Natural killer cell (primary cell): ENCODE data around the gene SLC6A7. TPM values are rescaled to one million over a fixed set of nuclear protein-coding genes. Genes with fewer than 3 reads are reported as not detected.

ENCODE experiments used
- ATAC-seq, 3 donors: fragments of 150-1000 bp in 2 of 3; fragments of 200-7000 bp in 1 of 3; cut with Tn5 transposase; 1 replicate in 1 of 3; 2 replicates in 2 of 3; pipeline ENCODE4 v1.10.0; 2021; ENCODE audit warnings: mild to moderate bottlenecking in 2 of 3, moderate library complexity in 2 of 3
- DNase-seq, 2 donors: peaks; one replicate each; pipeline versions ENCODE4 v3.0.0 to v3.0.0-alpha.2; 2013 to 2021; ENCODE audit warnings: mixed read lengths in 1 of 2
- H3K27ac ChIP-seq: one replicate; pipeline ENCODE4 v1.5.1; 2013; ENCODE audit warnings: mild to moderate bottlenecking, low read length
- H3K27me3 ChIP-seq: one replicate; pipeline ENCODE4 v1.6.1; 2013; ENCODE audit warnings: low read length; ENCODE audit not compliant: control insufficient read depth, insufficient read depth
- H3K36me3 ChIP-seq: one replicate; pipeline ENCODE4 v1.6.1; 2013; ENCODE audit warnings: low read length; ENCODE audit not compliant: control insufficient read depth, insufficient read depth
- H3K4me1 ChIP-seq: one replicate; pipeline ENCODE4 v1.6.1; 2013; ENCODE audit warnings: low read length; ENCODE audit not compliant: control insufficient read depth, insufficient read depth
- H3K4me3 ChIP-seq: one replicate; pipeline ENCODE4 v1.5.1; 2013; ENCODE audit warnings: low read length
- H3K9me3 ChIP-seq: one replicate; pipeline ENCODE4 v1.6.1; 2013; ENCODE audit warnings: low read length; ENCODE audit not compliant: control insufficient read depth, insufficient read depth
- H3K27ac Mint-ChIP-seq, 2 donors: one replicate each; pipeline ENCODE4 v1.8.0; 2022; ENCODE audit warnings: mild to moderate bottlenecking in 2 of 2, mixed read lengths in 2 of 2, moderate library complexity in 1 of 2
- H3K27me3 Mint-ChIP-seq, 2 donors: one replicate each; pipeline ENCODE4 v1.8.0; 2022; ENCODE audit warnings: low read depth in 2 of 2, mixed read lengths in 2 of 2
- H3K36me3 Mint-ChIP-seq: one replicate; pipeline ENCODE4 v1.8.0; 2022; ENCODE audit warnings: mixed read lengths
- H3K4me1 Mint-ChIP-seq, 2 donors: one replicate each; pipeline ENCODE4 v1.8.0; 2022; ENCODE audit warnings: mixed read lengths in 2 of 2
- H3K4me3 Mint-ChIP-seq: one replicate; pipeline ENCODE4 v1.8.0; 2022; ENCODE audit warnings: mild to moderate bottlenecking, moderate library complexity, mixed read lengths
- H3K9me3 Mint-ChIP-seq, 2 donors: one replicate each; pipeline ENCODE4 v1.8.0; 2022; ENCODE audit warnings: mixed read lengths in 2 of 2
- CTCF ChIP-seq: fragments of 200-600 bp; IDR thresholded peaks from one replicate; pipeline ENCODE4 v1.8.0; 2022; ENCODE audit warnings: antibody characterized with exemption
- WGBS: methylation state at CpG from one replicate; pipeline ENCODE4 v1.1.7; 2013; ENCODE audit warnings: missing lambda C conversion rate; ENCODE audit not compliant: insufficient coverage; 5-methylcytosine and 5-hydroxymethylcytosine counted together
- intact Hi-C: fragments of 100-400 bp; cut with micrococcal nuclease; formaldehyde crosslinking; loops from one replicate; pipeline ENCODE4 v1.14.2; 2022
- total RNA-seq, 4 donors: library from RNA; stranded (reverse); fragments of 120-200 nt in 1 of 4; gene quantifications; one replicate each; pipeline versions ENCODE4 v1.2.3 to v1.2.4, GENCODE V29; 2013 to 2022

SLC6A7 gene
- total RNA-seq, 3 donors from 2014 or later (not counting 1 experiment from before 2014, with no cell fraction given), result not detected

- Mint-ChIP-seq H3K4me3 (no peak overlapping the region), H3K4me1 (no peaks in the 10 kb centered on the region), H3K36me3 (no peaks in the 10 kb centered on the region), H3K9me3 (no peaks in the 10 kb centered on the region), H3K27me3 (no peaks in the 10 kb centered on the region), H3K27ac (no peak overlapping the region)
- Histone ChIP-seq H3K36me3 (no peaks in the 10 kb centered on the region), H3K4me1 (no peaks in the 10 kb centered on the region), H3K9me3 (no peaks in the 10 kb centered on the region), H3K27ac (no peak overlapping the region), H3K27me3 (no peaks in the 10 kb centered on the region), H3K4me3 (no peak overlapping the region)
- no peak for TF ChIP-seq CTCF
- DNase-seq, result no peak
- ATAC-seq, result no peak
- intact Hi-C loops, result no loop called here
- 88% methylated on average over 5 of the region's 5 CpGs for WGBS
Observed at GRCh38 chr5:150249744-150250143, 59.9 kb downstream of the SLC6A7 start.

GRCh38 chr5:150251504-150251903, 61.6 kb downstream of the SLC6A7 start:
- Histone ChIP-seq H3K36me3 (no peaks in the 10 kb centered on the region), H3K27me3 (no peaks in the 10 kb centered on the region), H3K27ac (no peak overlapping the region), H3K4me1 (no peaks in the 10 kb centered on the region), H3K4me3 (no peak overlapping the region), H3K9me3 (no peaks in the 10 kb centered on the region)
- Mint-ChIP-seq H3K9me3 (no peaks in the 10 kb centered on the region), H3K4me3 (no peak overlapping the region), H3K4me1 (no peaks in the 10 kb centered on the region), H3K27ac (no peak overlapping the region), H3K27me3 (no peaks in the 10 kb centered on the region), H3K36me3 (no peaks in the 10 kb centered on the region)
- DNase-seq (no peak), ATAC-seq (no peak)
- 93% methylated on average over 7 of the region's 7 CpGs for whole genome bisulfite sequencing
- no peak for TF ChIP-seq CTCF
- intact Hi-C loops, result no loop called here

- Mint-ChIP-seq H3K36me3 (no peaks in the 10 kb centered on the region), H3K27ac (no peak overlapping the region), H3K4me1 (no peaks in the 10 kb centered on the region), H3K27me3 (no peaks in the 10 kb centered on the region), H3K4me3 (no peak overlapping the region), H3K9me3 (no peaks in the 10 kb centered on the region)
- no peaks in the 10 kb centered on the region for H3K9me3 ChIP-seq
- H3K27me3 ChIP-seq, result no peaks in the 10 kb centered on the region
- no peak for ATAC-seq
- no peaks in the 10 kb centered on the region for H3K36me3 ChIP-seq
- TF ChIP-seq CTCF, result no peak
- no peak overlapping the region for H3K4me3 ChIP-seq
- 90% methylated on average over 6 of the region's 6 CpGs for WGBS
- H3K4me1 ChIP-seq, result no peaks in the 10 kb centered on the region
- no peak for DNase-seq
- no peak overlapping the region for H3K27ac ChIP-seq
- intact Hi-C loops, result no loop called here
Observed at GRCh38 chr5:150252489-150252888, 62.6 kb downstream of the SLC6A7 start.

- no peak for ATAC-seq
- Mint-ChIP-seq H3K9me3 (no peaks in the 10 kb centered on the region), H3K27ac (no peak overlapping the region)
Observed at GRCh38 chr5:150253416-150254208, 63.8 kb downstream of the SLC6A7 start.

More at GRCh38 chr5:150253416-150254208, 63.8 kb downstream of the SLC6A7 start:
- Histone ChIP-seq H3K4me1 (no peaks in the 10 kb centered on the region), H3K27ac (no peak overlapping the region), H3K4me3 (no peak overlapping the region), H3K36me3 (no peaks in the 10 kb centered on the region), H3K9me3 (no peaks in the 10 kb centered on the region), H3K27me3 (no peaks in the 10 kb centered on the region)
- intact Hi-C loops, result no loop called here
- Mint-ChIP-seq H3K4me3 (no peak overlapping the region), H3K27me3 (no peaks in the 10 kb centered on the region), H3K4me1 (no peaks in the 10 kb centered on the region), H3K36me3 (no peaks in the 10 kb centered on the region)
- 77% methylated on average over 10 of the region's 10 CpGs for WGBS
- no peak for DNase-seq
- no peak for TF ChIP-seq CTCF
